Lung (tissue), 12 donors: Measurements from ENCODE around the gene LPIN3. TPM values are rescaled to one million over a fixed set of nuclear protein-coding genes. Genes with fewer than 3 reads are reported as not detected.
A peak's percentile ranks its signal among the peaks of the same experiment; 100 is the strongest.

Experiments
- ATAC-seq: fragments of 200-7000 bp; cut with Tn5 transposase; one replicate; pipeline ENCODE4 v1.9.1; 2020; ENCODE audit warnings: moderate number of reproducible peaks; ENCODE audit not compliant: insufficient read depth, low FRiP score
- DNase-seq, 3 donors: peaks; one replicate each; pipeline ENCODE4 v3.0.0-alpha.2; 2013 to 2017
- H3K27ac ChIP-seq, 2 donors: one replicate each; pipeline ENCODE4 v1.5.1; 2013; ENCODE audit warnings: mild to moderate bottlenecking in 2 of 2, moderate library complexity in 2 of 2, control low read depth in 1 of 2, inconsistent platforms in 1 of 2, low read depth in 1 of 2, low read length in 1 of 2
- H3K27me3 ChIP-seq, 3 donors: one replicate each; pipeline ENCODE4 v1.5.1; 2013; ENCODE audit warnings: low read length in 2 of 3; ENCODE audit not compliant: control insufficient read depth in 3 of 3, insufficient read depth in 3 of 3
- H3K36me3 ChIP-seq, 4 donors: one replicate each; pipeline ENCODE4 v1.5.1; 2013; ENCODE audit warnings: low read length in 4 of 4, mild to moderate bottlenecking in 1 of 4, moderate library complexity in 1 of 4; ENCODE audit not compliant: control insufficient read depth in 4 of 4, insufficient read depth in 4 of 4
- H3K4me1 ChIP-seq, 5 donors: one replicate each; pipeline ENCODE4 v1.5.1; 2013; ENCODE audit warnings: low read length in 5 of 5, mild to moderate bottlenecking in 2 of 5, moderate library complexity in 1 of 5; ENCODE audit not compliant: control insufficient read depth in 5 of 5, insufficient read depth in 5 of 5
- H3K4me3 ChIP-seq: one replicate; pipeline ENCODE4 v1.5.1; 2013; ENCODE audit warnings: mild to moderate bottlenecking, control low read depth, moderate library complexity
- H3K9ac ChIP-seq, 2 donors: one replicate each; pipeline ENCODE4 v1.5.1; 2013; ENCODE audit warnings: low read length in 2 of 2, control low read depth in 1 of 2; ENCODE audit not compliant: insufficient read depth in 1 of 2
- H3K9me3 ChIP-seq, 4 donors: one replicate each; pipeline ENCODE4 v1.5.1; 2013; ENCODE audit warnings: low read length in 3 of 4, mild to moderate bottlenecking in 1 of 4, moderate library complexity in 1 of 4; ENCODE audit not compliant: control insufficient read depth in 4 of 4, insufficient read depth in 3 of 4
- WGBS, 2 donors: extraction: QIAGEN DNeasy Blood & Tissue Kit; methylation state at CpG; one replicate each; pipeline ENCODE4 v1.1.7; 2013; 5-methylcytosine and 5-hydroxymethylcytosine counted together
- polyA plus RNA-seq, 2 donors: library from polyadenylated mRNA; stranded (reverse); fragments of 200-250 nt; gene quantifications; one replicate each; pipeline ENCODE4 v1.2.1, GENCODE V29; 2013
- total RNA-seq, 2 donors: library from RNA; depleted of rRNA in 1 of 2; stranded (reverse); fragments of >200 nt in 1 of 2; gene quantifications; one replicate each; pipeline ENCODE4 v1.2.1, GENCODE V29; 2014 to 2021
- TF ChIP-seq, protein P1 (sequence below): IDR thresholded peaks from 2 replicates; pipeline ENCODE4 v1.5.1; 2012; ENCODE audit warnings: mild to moderate bottlenecking; ENCODE audit errors: control extremely low read depth, extremely low read depth
- donor health status: control.
- donor health status: control.
- donor health status: Bipolar disorder and iron deficiency.
- donor health status: healthy.
- donor health status: DM: yes; HTN: yes; CAD: no.

Gene LPIN3
- total and polyA plus RNA-seq, 4 donors = 5.2 to 16.4 (median 10.4) TPM

DNA sequence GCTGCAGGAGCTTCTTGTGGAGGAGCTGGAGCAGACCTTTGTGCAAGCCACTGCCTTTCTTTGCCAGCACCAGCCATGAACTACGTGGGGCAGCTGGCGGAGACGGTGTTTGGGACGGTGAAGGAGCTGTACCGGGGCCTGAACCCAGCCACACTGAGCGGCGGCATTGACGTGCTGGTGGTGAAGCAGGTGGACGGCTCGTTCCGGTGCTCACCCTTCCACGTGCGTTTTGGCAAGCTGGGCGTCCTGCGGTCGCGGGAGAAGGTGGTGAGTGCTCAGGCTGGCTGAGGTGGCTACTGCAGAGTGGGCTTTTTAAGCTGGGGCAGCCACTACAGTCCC, 5.1 kb downstream of the LPIN3 start:
- 91 to 93% methylated on average over 17 of the region's 17 CpGs for WGBS, 2 donors
- Histone ChIP-seq H3K4me1 (peaks cover 0 to 18% (median 2%) of the 10 kb centered on the region in 5 donors), H3K9ac (no peak overlapping the region), H3K4me3 (no peak overlapping the region), H3K27me3 (no peaks in the 10 kb centered on the region), H3K27ac (no peak overlapping the region), H3K36me3 (peaks cover 0 to 10% (median 0%) of the 10 kb centered on the region in 4 donors), H3K9me3 (peaks cover 0 to 1% (median 0%) of the 10 kb centered on the region in 4 donors)
- DNase-seq = no peak
- TF ChIP-seq, protein P1, sequence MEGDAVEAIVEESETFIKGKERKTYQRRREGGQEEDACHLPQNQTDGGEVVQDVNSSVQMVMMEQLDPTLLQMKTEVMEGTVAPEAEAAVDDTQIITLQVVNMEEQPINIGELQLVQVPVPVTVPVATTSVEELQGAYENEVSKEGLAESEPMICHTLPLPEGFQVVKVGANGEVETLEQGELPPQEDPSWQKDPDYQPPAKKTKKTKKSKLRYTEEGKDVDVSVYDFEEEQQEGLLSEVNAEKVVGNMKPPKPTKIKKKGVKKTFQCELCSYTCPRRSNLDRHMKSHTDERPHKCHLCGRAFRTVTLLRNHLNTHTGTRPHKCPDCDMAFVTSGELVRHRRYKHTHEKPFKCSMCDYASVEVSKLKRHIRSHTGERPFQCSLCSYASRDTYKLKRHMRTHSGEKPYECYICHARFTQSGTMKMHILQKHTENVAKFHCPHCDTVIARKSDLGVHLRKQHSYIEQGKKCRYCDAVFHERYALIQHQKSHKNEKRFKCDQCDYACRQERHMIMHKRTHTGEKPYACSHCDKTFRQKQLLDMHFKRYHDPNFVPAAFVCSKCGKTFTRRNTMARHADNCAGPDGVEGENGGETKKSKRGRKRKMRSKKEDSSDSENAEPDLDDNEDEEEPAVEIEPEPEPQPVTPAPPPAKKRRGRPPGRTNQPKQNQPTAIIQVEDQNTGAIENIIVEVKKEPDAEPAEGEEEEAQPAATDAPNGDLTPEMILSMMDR = no peak
- no peak for ATAC-seq

DNA sequence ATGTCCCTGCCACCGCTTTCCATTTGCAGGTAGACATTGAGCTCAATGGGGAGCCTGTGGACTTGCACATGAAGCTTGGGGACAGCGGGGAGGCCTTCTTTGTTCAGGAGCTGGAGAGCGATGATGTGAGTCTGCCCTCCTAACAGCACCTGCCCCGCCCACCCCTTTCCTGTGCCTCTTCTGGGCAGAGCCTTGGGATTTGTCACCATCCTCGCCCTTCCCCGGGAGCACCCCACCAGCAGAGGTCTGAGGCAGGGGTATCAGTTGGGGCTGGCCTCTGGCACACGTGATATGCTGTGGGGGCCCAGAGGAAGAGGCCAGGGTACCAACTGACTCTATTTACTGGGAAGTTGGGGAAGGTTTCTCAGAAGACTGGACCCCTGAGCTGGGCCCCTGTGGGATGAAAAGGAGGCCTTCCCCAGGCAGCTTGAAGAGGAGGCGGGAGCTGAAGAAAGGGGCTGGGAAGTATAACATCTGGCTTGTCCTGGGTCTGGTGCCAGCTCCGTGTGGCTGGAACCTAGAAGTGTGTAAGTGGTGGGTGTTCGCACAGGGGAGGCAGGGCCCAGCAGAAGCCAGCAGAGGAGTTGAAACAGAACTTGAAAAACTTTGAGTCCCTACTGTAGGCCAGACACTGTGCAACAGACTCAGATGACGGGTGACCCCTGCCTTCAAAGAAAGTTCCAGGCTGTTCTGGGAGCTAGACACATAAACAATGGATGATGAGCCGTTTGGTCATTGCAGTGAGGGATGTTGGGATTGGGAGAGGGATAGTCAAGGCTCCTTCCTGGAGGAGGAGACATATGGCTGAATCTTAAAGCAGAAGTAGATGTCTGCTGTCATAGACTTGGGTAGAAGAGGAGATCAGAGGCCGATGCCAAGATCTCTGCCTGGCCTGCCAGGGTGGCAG, 7.2 kb downstream of the LPIN3 start:
- DNase-seq = peak; percentile 65 to 81 (median 69)
- Histone ChIP-seq H3K9me3 (no peaks in the 10 kb centered on the region), H3K4me3 (no peak overlapping the region), H3K27me3 (no peaks in the 10 kb centered on the region), H3K36me3 (peaks cover 0 to 10% (median 0%) of the 10 kb centered on the region in 4 donors), H3K27ac (no peak overlapping the region), H3K4me1 (peaks cover 0 to 10% (median 2%) of the 10 kb centered on the region in 5 donors), H3K9ac (no peak overlapping the region)
- TF ChIP-seq, protein P1 = no peak
- ATAC-seq = no peak
- 87 to 89% methylated on average over 13 of the region's 13 CpGs for WGBS, 2 donors

DNA sequence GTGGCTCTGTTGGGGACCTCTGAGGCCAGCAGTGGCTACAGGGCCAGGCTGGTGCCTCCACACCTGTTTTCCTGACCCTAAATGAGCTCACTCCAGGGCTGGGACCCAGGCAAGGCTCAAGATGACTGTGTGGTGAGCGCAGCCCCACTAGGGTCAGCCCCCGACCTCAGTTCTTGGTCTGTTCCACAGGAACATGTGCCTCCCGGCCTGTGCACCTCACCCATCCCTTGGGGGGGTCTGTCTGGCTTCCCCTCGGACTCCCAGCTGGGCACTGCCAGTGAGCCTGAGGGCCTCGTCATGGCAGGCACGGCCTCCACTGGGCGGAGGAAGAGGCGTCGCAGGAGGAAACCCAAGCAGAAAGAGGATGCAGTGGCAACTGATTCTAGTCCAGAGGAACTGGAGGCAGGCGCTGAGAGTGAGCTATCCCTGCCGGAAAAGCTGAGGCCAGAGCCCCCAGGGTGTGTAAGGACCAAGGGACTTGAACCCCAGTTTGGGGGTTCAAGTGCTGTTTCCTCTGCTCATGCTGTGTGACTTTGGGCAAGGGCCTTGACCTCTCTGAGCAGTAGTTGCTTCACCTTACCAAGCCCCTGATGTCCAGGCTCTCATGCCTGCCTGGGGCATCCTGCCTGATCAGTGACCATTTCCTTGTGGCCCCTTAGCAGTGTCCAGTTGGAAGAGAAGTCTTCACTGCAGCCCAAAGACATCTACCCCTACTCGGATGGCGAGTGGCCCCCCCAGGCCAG, 8.0 kb downstream of the LPIN3 start:
- no peaks in the 10 kb centered on the region for H3K27me3 ChIP-seq
- H3K36me3 ChIP-seq = peaks cover 0 to 10% (median 0%) of the 10 kb centered on the region in 4 donors
- ATAC-seq = no peak
- H3K9me3 ChIP-seq = no peaks in the 10 kb centered on the region
- WGBS, 2 donors = 89 to 94% methylated on average over 12 to 13 of the region's 13 CpGs
- no peak overlapping the region for H3K4me3 ChIP-seq
- no peak overlapping the region for H3K27ac ChIP-seq
- H3K9ac ChIP-seq = no peak overlapping the region
- TF ChIP-seq, protein P1 = no peak
- no peak for DNase-seq
- peaks cover 0 to 10% (median 2%) of the 10 kb centered on the region in 5 donors for H3K4me1 ChIP-seq
